ENCODE measurements around the gene CHST3. TPM values are rescaled to one million over a fixed set of nuclear protein-coding genes. Genes with fewer than 3 reads are reported as not detected.

The CHST3 gene
- total and polyA plus RNA-seq, 2 experiments from 2014 or later = 0.94 to 8.3 TPM

Other genes with a start within 250 kb of the CHST3 start
- 0.17 and 0.19 TPM in 2 replicates for gene C10orf105, start 244.6 kb upstream of the CHST3 start, total RNA-seq (2014; rRNA removed; shearing (Covaris generic))
- 0.15 and 0.19 TPM in 2 replicates for gene C10orf105, start 244.6 kb upstream of the CHST3 start, polyA plus RNA-seq (2016; fragmentation: Nextera tagmentation; extraction: Ambion mirVana)
- 0.04 and 0.10 TPM in 2 replicates for gene VSIR, start 190.9 kb upstream of the CHST3 start, total RNA-seq (2014; rRNA removed; shearing (Covaris generic))
- gene VSIR, start 190.9 kb upstream of the CHST3 start, polyA plus RNA-seq (2016; fragmentation: Nextera tagmentation; extraction: Ambion mirVana) = 0.74 TPM in 1 of 2 replicates, not detected in the other
- 362 and 391 TPM in 2 replicates for gene PSAP, start 113.1 kb upstream of the CHST3 start, total RNA-seq (2014; rRNA removed; shearing (Covaris generic))
- gene PSAP, start 113.1 kb upstream of the CHST3 start, polyA plus RNA-seq (2016; fragmentation: Nextera tagmentation; extraction: Ambion mirVana) = 144 and 151 TPM in 2 replicates
- 2.6 and 3.6 TPM in 2 replicates for gene SPOCK2, start 124.2 kb downstream of the CHST3 start, total RNA-seq (2014; rRNA removed; shearing (Covaris generic))
- gene SPOCK2, start 124.2 kb downstream of the CHST3 start, polyA plus RNA-seq (2016; fragmentation: Nextera tagmentation; extraction: Ambion mirVana) = 1.2 and 1.3 TPM in 2 replicates

Measured in GM23338 (cell line).